Measurements from ENCODE around the gene ARPC1B. TPM values are rescaled to one million over a fixed set of nuclear protein-coding genes. Genes with fewer than 3 reads are reported as not detected.

ARPC1B gene
- total and polyA plus RNA-seq, 3 experiments from 2014 or later = 238 to 821 (median 258) TPM

GRCh38 chr7:99399597-99399996 is 25.1 kb downstream of the ARPC1B start:
- ChIA-PET CTCF (interaction anchor here (0.6 to 2.2 kb wide), 4 partner anchors 9 to 31 kb away, joined by 3 to 7 read pairs (median 4); partner anchors contain the start of genes BUD31 and PDAP1), POLR2A (interaction anchor here (1.3 to 2.6 kb wide), 2 partner anchors 9 to 19 kb away, joined by 3 to 17 read pairs; partner anchors contain the start of genes BUD31 and PDAP1)
- Histone ChIP-seq H3K27ac (ENCODE audit: low read depth, low read length) (no peak overlapping the region), H3K9me3 (ENCODE audit: low read length) (no peaks in the 10 kb centered on the region), H3K4me3 (ENCODE audit: low read length) (no peak overlapping the region), H3K27me3 (ENCODE audit: insufficient read depth, low read length, poor library complexity, severe bottlenecking) (no peaks in the 10 kb centered on the region), H3K4me1 (ENCODE audit: insufficient read depth, low read length) (peaks cover 1% of the 10 kb centered on the region), H3K36me3 (ENCODE audit: insufficient read depth, low read length) (peaks cover 65% of the 10 kb centered on the region)
- Mint-ChIP-seq H3K27ac (peak overlapping the region in 5 of 8 donors; percentile 47 to 81 (median 73)), H3K27me3 (no peaks in the 10 kb centered on the region), H3K4me3 (no peak overlapping the region), H3K9me3 (no peaks in the 10 kb centered on the region), H3K4me1 (peaks cover 18 to 41% (median 28%) of the 10 kb centered on the region in 3 donors), H3K36me3 (peaks cover 10 to 88% (median 13%) of the 10 kb centered on the region in 3 donors)
- no peak for DNase-seq

GRCh38 chr7:99402854-99403253 is 28.3 kb downstream of the ARPC1B start:
- no peaks in the 10 kb centered on the region for H3K27me3 Mint-ChIP-seq
- peaks cover 32 to 55% (median 44%) of the 10 kb centered on the region in 3 donors for H3K4me1 Mint-ChIP-seq
- Histone ChIP-seq H3K27ac (ENCODE audit: low read depth, low read length) (no peak overlapping the region), H3K4me1 (ENCODE audit: insufficient read depth, low read length) (peaks cover 22% of the 10 kb centered on the region), H3K9me3 (ENCODE audit: low read length) (no peaks in the 10 kb centered on the region), H3K27me3 (ENCODE audit: insufficient read depth, low read length, poor library complexity, severe bottlenecking) (no peaks in the 10 kb centered on the region), H3K4me3 (ENCODE audit: low read length) (no peak overlapping the region), H3K36me3 (ENCODE audit: insufficient read depth, low read length) (peaks cover 43% of the 10 kb centered on the region)
- ChIA-PET CTCF (interaction anchor here (3.4 kb wide), 1 partner anchor 9 kb away, joined by 13 read pairs; no protein-coding TSS in a partner anchor), POLR2A (interaction anchor here (0.7 kb wide), 1 partner anchor 157 kb away, joined by 4 read pairs; no protein-coding TSS in a partner anchor)
- peaks cover 10 to 65% (median 11%) of the 10 kb centered on the region in 3 donors for H3K36me3 Mint-ChIP-seq
- no peak for DNase-seq
- H3K9me3 Mint-ChIP-seq = no peaks in the 10 kb centered on the region
- peak overlapping the region in 5 of 8 donors; percentile 8 to 91 (median 23) for H3K27ac Mint-ChIP-seq
- peak overlapping the region in 1 of 7 donors; percentile 5 for H3K4me3 Mint-ChIP-seq

DNA sequence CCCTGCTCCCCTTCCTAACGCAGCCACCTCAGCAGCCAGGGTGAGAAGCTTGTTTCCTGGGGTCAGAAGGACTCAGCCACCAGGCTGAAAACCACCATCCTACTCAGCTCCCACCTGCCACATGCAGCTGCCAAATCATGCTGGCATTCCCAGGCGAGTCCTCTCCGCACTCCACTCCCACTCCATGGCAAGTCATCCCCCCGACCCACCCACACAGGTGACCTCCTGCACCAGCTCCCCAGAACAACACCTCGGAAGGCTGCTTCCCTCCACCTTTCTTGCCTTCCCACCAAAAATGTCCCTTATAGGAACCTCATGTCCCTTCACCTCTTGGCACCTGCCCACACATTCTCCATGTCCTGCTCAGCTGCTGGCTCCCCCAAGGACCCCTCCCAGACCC is 29.2 kb downstream of the ARPC1B start:
- Histone ChIP-seq H3K4me1 (ENCODE audit: insufficient read depth, low read length) (peaks cover 22% of the 10 kb centered on the region), H3K27ac (ENCODE audit: low read depth, low read length) (no peak overlapping the region), H3K4me3 (ENCODE audit: low read length) (no peak overlapping the region), H3K9me3 (ENCODE audit: low read length) (no peaks in the 10 kb centered on the region), H3K27me3 (ENCODE audit: insufficient read depth, low read length, poor library complexity, severe bottlenecking) (no peaks in the 10 kb centered on the region), H3K36me3 (ENCODE audit: insufficient read depth, low read length) (peaks cover 40% of the 10 kb centered on the region)
- CTCF ChIA-PET = interaction anchor here (0.9 to 3.4 kb wide), 3 partner anchors 10 to 39 kb away, joined by 3 to 13 read pairs (median 4); no protein-coding TSS in a partner anchor
- peaks cover 32 to 51% (median 40%) of the 10 kb centered on the region in 3 donors for H3K4me1 Mint-ChIP-seq
- peak overlapping the region in 5 of 8 donors; percentile 59 to 77 (median 63) for H3K27ac Mint-ChIP-seq
- H3K27me3 Mint-ChIP-seq = no peaks in the 10 kb centered on the region
- no peak for DNase-seq
- H3K9me3 Mint-ChIP-seq = no peaks in the 10 kb centered on the region
- POLR2A ChIA-PET = no interaction called here
- peak overlapping the region in 1 of 7 donors; percentile 13 for H3K4me3 Mint-ChIP-seq
- peaks cover 10 to 62% (median 11%) of the 10 kb centered on the region in 3 donors for H3K36me3 Mint-ChIP-seq

GRCh38 chr7:99404235-99404976 is 29.9 kb downstream of the ARPC1B start:
- peak overlapping the region in 4 of 7 donors; percentile 13 to 34 (median 18) for H3K4me3 Mint-ChIP-seq
- H3K27ac Mint-ChIP-seq = peak overlapping the region; percentile 54 to 87 (median 61)
- Histone ChIP-seq H3K27me3 (ENCODE audit: insufficient read depth, low read length, poor library complexity, severe bottlenecking) (no peaks in the 10 kb centered on the region), H3K4me1 (ENCODE audit: insufficient read depth, low read length) (peaks cover 24% of the 10 kb centered on the region), H3K27ac (ENCODE audit: low read depth, low read length) (no peak overlapping the region), H3K4me3 (ENCODE audit: low read length) (no peak overlapping the region), H3K36me3 (ENCODE audit: insufficient read depth, low read length) (peaks cover 38% of the 10 kb centered on the region), H3K9me3 (ENCODE audit: low read length) (no peaks in the 10 kb centered on the region)
- no peak for DNase-seq
- peaks cover 10 to 62% (median 11%) of the 10 kb centered on the region in 3 donors for H3K36me3 Mint-ChIP-seq
- no peaks in the 10 kb centered on the region for H3K27me3 Mint-ChIP-seq
- peaks cover 38 to 51% (median 43%) of the 10 kb centered on the region in 3 donors for H3K4me1 Mint-ChIP-seq
- ChIA-PET CTCF (interaction anchor here (0.9 to 3.4 kb wide), 3 partner anchors 11 to 40 kb away, joined by 3 to 13 read pairs (median 4); no protein-coding TSS in a partner anchor), POLR2A (interaction anchor here (5.4 kb wide), 1 partner anchor 11 kb away, joined by 45 read pairs; no protein-coding TSS in a partner anchor)
- no peaks in the 10 kb centered on the region for H3K9me3 Mint-ChIP-seq

DNA sequence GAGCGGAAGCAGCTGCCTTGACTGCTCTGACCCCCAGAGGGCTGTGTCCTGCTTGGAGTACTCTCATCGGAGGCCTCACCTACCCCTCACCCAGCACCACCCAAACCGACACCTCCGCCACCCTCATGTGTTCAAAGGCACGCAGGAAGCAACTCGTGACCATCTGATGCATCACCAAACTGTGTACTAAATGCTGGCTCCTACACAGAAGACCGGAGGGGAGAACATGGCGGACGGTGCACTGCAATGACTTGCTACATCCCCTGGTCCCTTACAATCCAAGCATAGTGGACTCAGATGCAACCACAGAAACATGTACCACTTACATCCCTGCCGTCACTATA is 30.4 kb downstream of the ARPC1B start:
- H3K27ac Mint-ChIP-seq = peak overlapping the region in 6 of 8 donors; percentile 47 to 87 (median 64)

DNA sequence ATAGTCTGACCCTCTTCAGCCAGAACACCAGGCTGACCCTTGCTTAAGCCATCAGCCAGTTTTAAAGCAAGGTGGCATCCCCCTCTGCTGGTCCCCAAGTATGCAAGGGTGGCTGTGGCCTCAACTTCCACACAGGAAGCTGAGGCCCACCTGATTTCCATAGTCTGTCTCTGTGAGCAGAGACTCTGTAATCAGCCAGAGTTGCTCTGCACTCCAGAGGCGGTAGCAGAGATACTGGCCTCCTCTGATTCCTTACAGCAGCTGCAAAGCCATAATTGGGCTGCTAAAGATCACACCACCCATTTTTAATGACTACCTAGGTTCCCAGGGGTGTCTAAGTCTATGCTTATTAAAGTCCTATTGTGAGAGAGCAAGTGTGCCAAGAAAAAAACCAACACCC is 32.0 kb downstream of the ARPC1B start:
- peaks cover 53 to 65% (median 56%) of the 10 kb centered on the region in 3 donors for H3K4me1 Mint-ChIP-seq
- Histone ChIP-seq H3K36me3 (ENCODE audit: insufficient read depth, low read length) (peaks cover 27% of the 10 kb centered on the region), H3K9me3 (ENCODE audit: low read length) (no peaks in the 10 kb centered on the region), H3K27me3 (ENCODE audit: insufficient read depth, low read length, poor library complexity, severe bottlenecking) (no peaks in the 10 kb centered on the region), H3K4me1 (ENCODE audit: insufficient read depth, low read length) (peaks cover 40% of the 10 kb centered on the region), H3K4me3 (ENCODE audit: low read length) (no peak overlapping the region), H3K27ac (ENCODE audit: low read depth, low read length) (no peak overlapping the region)
- no peaks in the 10 kb centered on the region for H3K9me3 Mint-ChIP-seq
- H3K4me3 Mint-ChIP-seq = peak overlapping the region; percentile 48 to 93 (median 66)
- DNase-seq = no peak
- peaks cover 6 to 59% (median 10%) of the 10 kb centered on the region in 3 donors for H3K36me3 Mint-ChIP-seq
- POLR2A ChIA-PET = interaction anchor here (0.7 to 5.4 kb wide), 3 partner anchors 10 to 59 kb away, joined by 3 to 45 read pairs (median 4); partner anchors contain the start of gene ATP5MF
- H3K27me3 Mint-ChIP-seq = no peaks in the 10 kb centered on the region
- peak overlapping the region; percentile 79 to 99 (median 96) for H3K27ac Mint-ChIP-seq
- CTCF ChIA-PET = interaction anchor here (1.3 to 1.4 kb wide), 2 partner anchors 19 to 26 kb away, joined by 3 to 5 read pairs; no protein-coding TSS in a partner anchor

More for the DNA sequence above, 30.4 kb downstream of the ARPC1B start:
- H3K27ac ChIP-seq (ENCODE audit: low read depth, low read length) = no peak overlapping the region
- peaks cover 10 to 61% (median 11%) of the 10 kb centered on the region in 3 donors for H3K36me3 Mint-ChIP-seq
- no peak overlapping the region for H3K4me3 ChIP-seq (ENCODE audit: low read length)
- peaks cover 29% of the 10 kb centered on the region for H3K4me1 ChIP-seq (ENCODE audit: insufficient read depth, low read length)
- CTCF ChIA-PET = interaction anchor here (0.9 to 1.3 kb wide), 2 partner anchors 18 to 40 kb away, joined by 3 to 4 read pairs; no protein-coding TSS in a partner anchor
- peak overlapping the region in 2 of 7 donors; percentile 13 to 34 for H3K4me3 Mint-ChIP-seq
- DNase-seq = peak in 1 of 5 donors; percentile 32
- H3K9me3 ChIP-seq (ENCODE audit: low read length) = no peaks in the 10 kb centered on the region
- POLR2A ChIA-PET = interaction anchor here (5.4 kb wide), 1 partner anchor 11 kb away, joined by 45 read pairs; no protein-coding TSS in a partner anchor
- no peaks in the 10 kb centered on the region for H3K9me3 Mint-ChIP-seq
- H3K36me3 ChIP-seq (ENCODE audit: insufficient read depth, low read length) = peaks cover 32% of the 10 kb centered on the region
- no peaks in the 10 kb centered on the region for H3K27me3 Mint-ChIP-seq
- H3K27me3 ChIP-seq (ENCODE audit: insufficient read depth, low read length, poor library complexity, severe bottlenecking) = no peaks in the 10 kb centered on the region
- H3K4me1 Mint-ChIP-seq = peaks cover 44 to 52% (median 47%) of the 10 kb centered on the region in 3 donors

- POLR2A ChIA-PET = interaction anchor here (1.2 to 5.4 kb wide), 9 partner anchors 9 to 151 kb away, joined by 4 to 45 read pairs (median 10); partner anchors contain the start of genes ARPC1B, ATP5MF, CPSF4 and PTCD1
- peak overlapping the region; percentile 91 to 100 (median 98) for H3K27ac Mint-ChIP-seq
- Histone ChIP-seq H3K27ac (ENCODE audit: low read depth, low read length) (peak overlapping the region; percentile 93), H3K4me3 (ENCODE audit: low read length) (peak overlapping the region; percentile 80), H3K36me3 (ENCODE audit: insufficient read depth, low read length) (peaks cover 35% of the 10 kb centered on the region), H3K9me3 (ENCODE audit: low read length) (no peaks in the 10 kb centered on the region), H3K27me3 (ENCODE audit: insufficient read depth, low read length, poor library complexity, severe bottlenecking) (no peaks in the 10 kb centered on the region), H3K4me1 (ENCODE audit: insufficient read depth, low read length) (peaks cover 40% of the 10 kb centered on the region)
- DNase-seq = peak in 3 of 5 donors; percentile 14 to 57 (median 30)
- H3K4me3 Mint-ChIP-seq = peak overlapping the region; percentile 89 to 99 (median 95)
- no peaks in the 10 kb centered on the region for H3K27me3 Mint-ChIP-seq
- H3K36me3 Mint-ChIP-seq = peaks cover 5 to 66% (median 10%) of the 10 kb centered on the region in 3 donors
- peaks cover 53 to 72% (median 55%) of the 10 kb centered on the region in 3 donors for H3K4me1 Mint-ChIP-seq
- CTCF ChIA-PET = interaction anchor here (1.1 to 1.9 kb wide), 9 partner anchors 9 to 209 kb away, joined by 3 to 9 read pairs (median 5); partner anchors contain the start of gene ZKSCAN5
- H3K9me3 Mint-ChIP-seq = no peaks in the 10 kb centered on the region
Measured at GRCh38 chr7:99407872-99408378, 33.4 kb downstream of the ARPC1B start.

All from CD8-positive, alpha-beta memory T cell (primary cell).